ENCODE results near the gene GTF2F2. TPM values are rescaled to one million over a fixed set of nuclear protein-coding genes. Genes with fewer than 3 reads are reported as not detected.

Gene GTF2F2
- total and polyA plus RNA-seq, 9 of the 15 experiments (the other 6 are each of a cell fraction or from before 2014, with no cell fraction given) = 19.7 to 44.8 (median 32.4) TPM

- TF ChIP-seq ZNF407 (IDR thresholded peaks at IDR 0.05; ENCODE audit: low read depth) (no peak), NFYB (IDR thresholded peaks at IDR 0.05; ENCODE audit: extremely low read depth, insufficient read length) (no peak), CBFB (CRISPR knock-in tag; IDR thresholded peaks at IDR 0.05) (no peak), E2F6 (IDR thresholded peaks at IDR 0.05; ENCODE audit: borderline replicate concordance in 1 of 2, extremely low read depth in 1 of 2, insufficient read depth in 1 of 2, insufficient read length in 1 of 2, low read depth in 1 of 2, low read length in 1 of 2, poor library complexity in 1 of 2, severe bottlenecking in 1 of 2) (no peak), CBX8 (IDR thresholded peaks at IDR 0.05; ENCODE audit: borderline replicate concordance, extremely low read depth, low read depth, low read length, poor library complexity, severe bottlenecking) (no peak), ZNF347 (CRISPR knock-in tag; IDR thresholded peaks at IDR 0.05; ENCODE audit: low read depth) (no peak), ZNF586 (CRISPR knock-in tag; conservative IDR thresholded peaks at IDR 0.05) (no peak)
These were observed 36.5 kb downstream of the GTF2F2 start (continued) for GRCh38 chr13:45156565-45157361.
